ENCODE data around the gene CXCL17. TPM values are rescaled to one million over a fixed set of nuclear protein-coding genes. Genes with fewer than 3 reads are reported as not detected.

Gene CXCL17
- polyA plus RNA-seq, 1 experiment: not detected

GRCh38 chr19:42394751-42395150 lies 48.0 kb downstream of the CXCL17 start:
- H3K27me3 ChIP-seq (ENCODE audit: control insufficient read depth, insufficient read depth, low read length): peaks cover 25% of the 10 kb centered on the region
- no peak overlapping the region for H3K27ac ChIP-seq (ENCODE audit: low read depth, low read length)
- H3K9me3 ChIP-seq (ENCODE audit: control insufficient read depth, insufficient read depth, low read length): no peaks in the 10 kb centered on the region
- POLR2A ChIA-PET: no interaction called here
- TF ChIP-seq, protein P1, sequence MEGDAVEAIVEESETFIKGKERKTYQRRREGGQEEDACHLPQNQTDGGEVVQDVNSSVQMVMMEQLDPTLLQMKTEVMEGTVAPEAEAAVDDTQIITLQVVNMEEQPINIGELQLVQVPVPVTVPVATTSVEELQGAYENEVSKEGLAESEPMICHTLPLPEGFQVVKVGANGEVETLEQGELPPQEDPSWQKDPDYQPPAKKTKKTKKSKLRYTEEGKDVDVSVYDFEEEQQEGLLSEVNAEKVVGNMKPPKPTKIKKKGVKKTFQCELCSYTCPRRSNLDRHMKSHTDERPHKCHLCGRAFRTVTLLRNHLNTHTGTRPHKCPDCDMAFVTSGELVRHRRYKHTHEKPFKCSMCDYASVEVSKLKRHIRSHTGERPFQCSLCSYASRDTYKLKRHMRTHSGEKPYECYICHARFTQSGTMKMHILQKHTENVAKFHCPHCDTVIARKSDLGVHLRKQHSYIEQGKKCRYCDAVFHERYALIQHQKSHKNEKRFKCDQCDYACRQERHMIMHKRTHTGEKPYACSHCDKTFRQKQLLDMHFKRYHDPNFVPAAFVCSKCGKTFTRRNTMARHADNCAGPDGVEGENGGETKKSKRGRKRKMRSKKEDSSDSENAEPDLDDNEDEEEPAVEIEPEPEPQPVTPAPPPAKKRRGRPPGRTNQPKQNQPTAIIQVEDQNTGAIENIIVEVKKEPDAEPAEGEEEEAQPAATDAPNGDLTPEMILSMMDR (IDR thresholded peaks at IDR 0.05; ENCODE audit: low read depth, low read length): no peak
- DNase-seq (ENCODE audit: low read depth, low spot score): no peak
- H3K4me3 ChIP-seq (ENCODE audit: low read depth, low read length): no peak overlapping the region
- CTCF ChIA-PET: interaction anchor here (0.6 kb wide), 1 partner anchor 21 kb away, joined by 4 read pairs; no protein-coding TSS in a partner anchor

GRCh38 chr19:42392165-42392564 lies 50.6 kb downstream of the CXCL17 start:
- Histone ChIP-seq H3K4me3 (ENCODE audit: low read depth, low read length) (no peak overlapping the region), H3K27me3 (ENCODE audit: control insufficient read depth, insufficient read depth, low read length) (peaks cover 29% of the 10 kb centered on the region), H3K9me3 (ENCODE audit: control insufficient read depth, insufficient read depth, low read length) (no peaks in the 10 kb centered on the region; the same call in 1 of the 2 replicates), H3K27ac (ENCODE audit: low read depth, low read length) (no peak overlapping the region)
- TF ChIP-seq, protein P1 (IDR thresholded peaks at IDR 0.05; ENCODE audit: low read depth, low read length): no peak
- ChIA-PET POLR2A (no interaction called here), CTCF (interaction anchor here (0.8 kb wide), 1 partner anchor 48 kb away, joined by 3 read pairs; no protein-coding TSS in a partner anchor)
- no peak for DNase-seq (ENCODE audit: low read depth, low spot score)

DNA sequence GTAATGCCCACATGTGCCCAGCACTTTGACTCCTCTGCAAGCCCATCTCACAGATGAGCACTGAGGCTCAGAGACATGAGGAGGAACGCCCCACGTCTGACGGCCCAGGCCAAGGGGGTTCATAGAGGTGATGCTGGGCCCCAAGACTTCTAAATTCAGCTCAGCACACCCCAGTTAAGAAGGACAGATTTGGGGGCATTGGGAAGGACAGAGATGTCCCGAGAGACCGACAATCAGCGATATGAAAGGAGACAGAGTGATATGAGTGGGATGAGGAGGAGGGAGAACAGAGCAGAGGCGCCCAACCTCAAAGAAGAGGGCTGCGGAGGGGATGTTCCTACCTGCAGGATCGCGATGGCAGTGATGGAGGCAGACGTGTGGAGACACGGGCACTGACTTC lies 52.8 kb downstream of the CXCL17 start, which contains the start of gene CNFN:
CNFN (minus strand) TSS at position 399 of the 400 bp plus-strand sequence. CDS start 1,260 bp downstream, outside the sequence.
- TF ChIP-seq, protein P1 (IDR thresholded peaks at IDR 0.05; ENCODE audit: low read depth, low read length): no peak
- no peak for DNase-seq (ENCODE audit: low read depth, low spot score)
- H3K4me3 ChIP-seq (ENCODE audit: low read depth, low read length): no peak within 1 kb of the TSS
- no peak within 1 kb of the TSS for H3K27ac ChIP-seq (ENCODE audit: low read depth, low read length)
- H3K27me3 ChIP-seq (ENCODE audit: control insufficient read depth, insufficient read depth, low read length): peaks cover 29% of the 10 kb centered on the region
- H3K9me3 ChIP-seq (ENCODE audit: control insufficient read depth, insufficient read depth, low read length): no peaks in the 10 kb centered on the region; the same call in 1 of the 2 replicates
- ChIA-PET CTCF (no interaction called here), POLR2A (interaction anchor here (0.6 kb wide), 1 partner anchor 170 kb away, joined by 3 read pairs; the partner anchor contains the start of gene ZNF526)

DNA sequence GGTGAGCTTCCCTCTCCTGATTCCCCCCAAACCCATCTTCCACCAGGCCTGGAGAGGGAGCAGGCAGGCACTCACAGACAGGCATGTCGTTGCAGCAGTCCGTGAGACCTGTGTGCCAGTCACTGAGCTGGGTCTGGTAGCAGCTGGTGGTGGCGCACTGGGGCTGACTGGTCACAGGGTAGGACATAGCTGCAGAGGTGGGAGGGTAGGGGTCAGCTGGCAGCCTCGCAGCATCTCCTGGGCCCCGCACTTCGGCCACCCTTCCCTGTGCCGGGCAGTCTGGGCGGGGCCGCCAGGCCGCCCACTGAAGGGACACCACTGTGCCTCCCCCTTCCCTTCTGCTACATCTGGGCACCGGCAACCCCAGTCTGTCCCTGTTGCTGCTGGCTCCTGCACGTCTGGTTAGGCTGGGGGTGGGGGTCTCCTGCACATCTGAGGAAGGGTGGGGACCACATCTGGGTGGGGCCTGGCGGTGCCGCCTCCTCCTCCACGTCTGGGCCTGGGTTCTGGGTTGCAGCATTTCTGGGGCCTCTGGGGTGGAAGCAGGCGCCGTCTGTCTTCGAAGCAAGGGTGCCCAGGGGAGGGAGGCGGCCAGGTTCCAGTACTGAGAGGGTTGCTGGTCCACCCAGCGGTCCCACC lies 53.8 kb downstream of the CXCL17 start:
- TF ChIP-seq, protein P1 (IDR thresholded peaks at IDR 0.05; ENCODE audit: low read depth, low read length): no peak
- ChIA-PET POLR2A (no interaction called here), CTCF (interaction anchor here (1.1 kb wide), 1 partner anchor 12 kb away, joined by 3 read pairs; no protein-coding TSS in a partner anchor)
- Histone ChIP-seq H3K4me3 (ENCODE audit: low read depth, low read length) (no peak overlapping the region), H3K27me3 (ENCODE audit: control insufficient read depth, insufficient read depth, low read length) (peaks cover 29% of the 10 kb centered on the region), H3K27ac (ENCODE audit: low read depth, low read length) (no peak overlapping the region), H3K9me3 (ENCODE audit: control insufficient read depth, insufficient read depth, low read length) (no peaks in the 10 kb centered on the region; the same call in 1 of the 2 replicates)
- no peak for DNase-seq (ENCODE audit: low read depth, low spot score)

Measured in AG04450 (cell line).